ACHN (cell line): ENCODE data around the gene CACNA1E.

ENCODE experiments used
- DNase-seq: peaks from one replicate; pipeline ENCODE4 v3.0.0-alpha.2; 2015
- in situ Hi-C: cut with HindIII; loops from 2 replicates; pipeline ENCODE4 v1.10.0; 2017; ENCODE audit warnings: low sequenced_read_pairs, low pct_ligation_motif_present, low pct_unique_long_range_greater_than_20kb

CACNA1E gene

GRCh38 chr1:181711820-181712219, 228.5 kb downstream of the CACNA1E start:
- DNase-seq, result no peak
- in situ Hi-C loops, result no loop called here

- in situ Hi-C loops, result no loop called here
- DNase-seq, result no peak
These were observed 229.4 kb downstream of the CACNA1E start for GRCh38 chr1:181712711-181713110.

- in situ Hi-C loops, result no loop called here
- DNase-seq, result no peak
These were observed 231.1 kb downstream of the CACNA1E start for GRCh38 chr1:181714428-181714827.

GRCh38 chr1:181718034-181718433, 234.7 kb downstream of the CACNA1E start:
- no peak for DNase-seq
- in situ Hi-C loops, result no loop called here

GRCh38 chr1:181726320-181727012, 243.1 kb downstream of the CACNA1E start:
- no peak for DNase-seq
- in situ Hi-C loops, result no loop called here

- in situ Hi-C loops, result no loop called here
- DNase-seq, result no peak
These were observed 247.3 kb downstream of the CACNA1E start for GRCh38 chr1:181730606-181731005.

- in situ Hi-C loops, result no loop called here
- no peak for DNase-seq
These were observed 249.1 kb downstream of the CACNA1E start for GRCh38 chr1:181732218-181732990.

GRCh38 chr1:181733486-181733885, 250.2 kb downstream of the CACNA1E start:
- DNase-seq, result no peak

GRCh38 chr1:181737056-181737455, 253.7 kb downstream of the CACNA1E start:
- peak; percentile 26 for DNase-seq
- in situ Hi-C loops, result no loop called here

More at GRCh38 chr1:181733486-181733885, 250.2 kb downstream of the CACNA1E start:
- in situ Hi-C loops, result no loop called here

GRCh38 chr1:181739214-181739613, 255.9 kb downstream of the CACNA1E start:
- in situ Hi-C loops, result no loop called here
- DNase-seq, result no peak

- in situ Hi-C loops, result no loop called here
These were observed 259.1 kb downstream of the CACNA1E start for GRCh38 chr1:181742426-181742825.

GRCh38 chr1:181743878-181744312, 260.6 kb downstream of the CACNA1E start:
- in situ Hi-C loops, result no loop called here
- DNase-seq, result no peak

More at GRCh38 chr1:181742426-181742825, 259.1 kb downstream of the CACNA1E start:
- DNase-seq, result no peak

- in situ Hi-C loops, result no loop called here
- no peak for DNase-seq
These were observed 262.9 kb downstream of the CACNA1E start for GRCh38 chr1:181746224-181746623.

- in situ Hi-C loops, result no loop called here
- DNase-seq, result no peak
These were observed 264.7 kb downstream of the CACNA1E start for GRCh38 chr1:181748013-181748412.

- no peak for DNase-seq
- in situ Hi-C loops, result no loop called here
These were observed 270.8 kb downstream of the CACNA1E start for GRCh38 chr1:181754103-181754502.

- in situ Hi-C loops, result no loop called here
- DNase-seq, result no peak
These were observed 276.2 kb downstream of the CACNA1E start for GRCh38 chr1:181759481-181759880.

- in situ Hi-C loops, result no loop called here
- no peak for DNase-seq
These were observed 280.4 kb downstream of the CACNA1E start for GRCh38 chr1:181763736-181764135.

GRCh38 chr1:181765451-181766026, 282.2 kb downstream of the CACNA1E start:
- in situ Hi-C loops, result no loop called here
- no peak for DNase-seq

GRCh38 chr1:181767001-181767708, 283.8 kb downstream of the CACNA1E start:
- in situ Hi-C loops, result no loop called here
- no peak for DNase-seq
